ENCODE data around the gene GALNT18.

The GALNT18 gene

GRCh38 chr11:11491589-11491988, 130.2 kb downstream of the GALNT18 start:
- Histone ChIP-seq H3K27ac (replicated peaks) (no peak overlapping the region), H3K4me3 (replicated peaks; ENCODE audit: insufficient read depth, low read length) (no peak overlapping the region), H3K27me3 (ENCODE audit: insufficient read depth, poor library complexity, severe bottlenecking) (no peaks in the 10 kb centered on the region)
- DNase-seq (ENCODE audit: low read depth in 1 of 2, low spot score in 1 of 2) = no peak
- TF ChIP-seq SPI1 (IDR thresholded peaks at IDR 0.05; ENCODE audit: borderline replicate concordance, low read depth) (no peak), CTCF (IDR thresholded peaks at IDR 0.05; ENCODE audit: insufficient read depth, low read length) (no peak), POLR2AphosphoS5 (IDR thresholded peaks at IDR 0.05; ENCODE audit: low read depth) (no peak), REST (IDR thresholded peaks at IDR 0.05; ENCODE audit: insufficient replicate concordance, low read depth) (no peak), GABPA (IDR thresholded peaks at IDR 0.05; ENCODE audit: low read depth) (no peak)

- DNase-seq (ENCODE audit: low read depth in 1 of 2, low spot score in 1 of 2) = no peak
- Histone ChIP-seq H3K27ac (replicated peaks) (no peak overlapping the region), H3K4me3 (replicated peaks; ENCODE audit: insufficient read depth, low read length) (no peak overlapping the region), H3K27me3 (ENCODE audit: insufficient read depth, poor library complexity, severe bottlenecking) (no peaks in the 10 kb centered on the region)
- TF ChIP-seq REST (IDR thresholded peaks at IDR 0.05; ENCODE audit: insufficient replicate concordance, low read depth) (no peak), CTCF (IDR thresholded peaks at IDR 0.05; ENCODE audit: insufficient read depth, low read length) (no peak), SPI1 (IDR thresholded peaks at IDR 0.05; ENCODE audit: borderline replicate concordance, low read depth) (no peak), GABPA (IDR thresholded peaks at IDR 0.05; ENCODE audit: low read depth) (no peak), POLR2AphosphoS5 (IDR thresholded peaks at IDR 0.05; ENCODE audit: low read depth) (no peak)
These were observed 130.8 kb downstream of the GALNT18 start for GRCh38 chr11:11491014-11491413.

- no peak overlapping the region for H3K4me3 ChIP-seq (replicated peaks; ENCODE audit: insufficient read depth, low read length)
- TF ChIP-seq CTCF (IDR thresholded peaks at IDR 0.05; ENCODE audit: insufficient read depth, low read length) (no peak), POLR2AphosphoS5 (IDR thresholded peaks at IDR 0.05; ENCODE audit: low read depth) (no peak), GABPA (IDR thresholded peaks at IDR 0.05; ENCODE audit: low read depth) (no peak), REST (IDR thresholded peaks at IDR 0.05; ENCODE audit: insufficient replicate concordance, low read depth) (no peak), SPI1 (IDR thresholded peaks at IDR 0.05; ENCODE audit: borderline replicate concordance, low read depth) (no peak)
- no peak overlapping the region for H3K27ac ChIP-seq (replicated peaks)
- DNase-seq (ENCODE audit: low read depth in 1 of 2, low spot score in 1 of 2) = no peak
- H3K27me3 ChIP-seq (ENCODE audit: insufficient read depth, poor library complexity, severe bottlenecking) = no peaks in the 10 kb centered on the region
These were observed 135.4 kb downstream of the GALNT18 start for GRCh38 chr11:11486423-11486822.
